ENCODE results near the gene SDK1.

The SDK1 gene

DNA sequence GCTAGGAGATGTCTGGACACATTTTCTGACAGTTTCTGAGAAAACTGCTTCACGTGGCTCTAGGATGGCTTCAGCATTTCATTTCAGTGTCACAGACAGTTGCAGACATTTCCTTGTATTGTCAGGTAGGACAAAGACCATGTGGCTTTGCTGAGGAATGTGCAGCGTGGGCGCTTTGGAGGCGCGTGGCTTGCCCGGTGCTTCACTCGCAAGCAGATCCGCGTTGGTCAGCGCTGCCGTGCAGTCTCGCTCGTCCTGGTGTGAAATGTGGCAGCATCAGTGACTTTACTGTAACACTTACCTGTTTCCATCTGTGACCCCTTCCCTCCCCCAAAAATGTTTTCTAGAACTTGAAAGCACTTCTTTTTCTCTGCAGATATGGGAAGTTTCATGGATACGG lies 340.5 kb downstream of the SDK1 start:
- Histone ChIP-seq H3K4me3 (ENCODE audit: low read depth, low read length) (no peak overlapping the region), H3K27ac (no peak overlapping the region), H3K27me3 (ENCODE audit: control insufficient read depth, insufficient read depth, low read length) (no peaks in the 10 kb centered on the region), H3K79me2 (no peaks in the 10 kb centered on the region), H3K9ac (no peak overlapping the region), H2AFZ (no peak overlapping the region), H3K36me3 (ENCODE audit: control insufficient read depth, insufficient read depth, low read length) (no peaks in the 10 kb centered on the region), H3K9me3 (ENCODE audit: control insufficient read depth, low read length) (no peaks in the 10 kb centered on the region), H3K4me1 (no peaks in the 10 kb centered on the region), H3K4me2 (ENCODE audit: low read length) (no peak overlapping the region)
- TF ChIP-seq, protein P1, sequence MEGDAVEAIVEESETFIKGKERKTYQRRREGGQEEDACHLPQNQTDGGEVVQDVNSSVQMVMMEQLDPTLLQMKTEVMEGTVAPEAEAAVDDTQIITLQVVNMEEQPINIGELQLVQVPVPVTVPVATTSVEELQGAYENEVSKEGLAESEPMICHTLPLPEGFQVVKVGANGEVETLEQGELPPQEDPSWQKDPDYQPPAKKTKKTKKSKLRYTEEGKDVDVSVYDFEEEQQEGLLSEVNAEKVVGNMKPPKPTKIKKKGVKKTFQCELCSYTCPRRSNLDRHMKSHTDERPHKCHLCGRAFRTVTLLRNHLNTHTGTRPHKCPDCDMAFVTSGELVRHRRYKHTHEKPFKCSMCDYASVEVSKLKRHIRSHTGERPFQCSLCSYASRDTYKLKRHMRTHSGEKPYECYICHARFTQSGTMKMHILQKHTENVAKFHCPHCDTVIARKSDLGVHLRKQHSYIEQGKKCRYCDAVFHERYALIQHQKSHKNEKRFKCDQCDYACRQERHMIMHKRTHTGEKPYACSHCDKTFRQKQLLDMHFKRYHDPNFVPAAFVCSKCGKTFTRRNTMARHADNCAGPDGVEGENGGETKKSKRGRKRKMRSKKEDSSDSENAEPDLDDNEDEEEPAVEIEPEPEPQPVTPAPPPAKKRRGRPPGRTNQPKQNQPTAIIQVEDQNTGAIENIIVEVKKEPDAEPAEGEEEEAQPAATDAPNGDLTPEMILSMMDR (IDR thresholded peaks at IDR 0.05), result no peak

DNA sequence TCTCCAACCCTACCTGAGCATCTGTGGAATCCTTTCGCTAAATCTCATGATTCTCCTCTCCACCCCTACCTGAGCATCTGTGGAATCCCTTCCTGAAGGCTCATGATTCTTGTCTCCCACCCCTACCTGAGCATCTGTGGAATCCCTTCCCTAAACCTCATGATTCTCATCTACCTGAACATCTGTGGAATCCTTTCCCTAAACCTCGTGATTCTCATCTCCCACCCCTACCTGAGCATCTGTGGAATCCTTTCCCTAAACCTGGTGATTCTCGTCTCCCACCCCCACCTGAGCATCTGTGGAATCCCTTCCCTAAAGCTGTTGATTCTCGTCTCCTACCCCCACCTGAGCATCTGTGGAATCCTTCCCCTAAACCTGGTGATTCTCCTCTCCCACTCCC lies 342.0 kb downstream of the SDK1 start:
- H3K4me3 ChIP-seq (ENCODE audit: low read depth, low read length), result no peak overlapping the region
- H3K9me3 ChIP-seq (ENCODE audit: control insufficient read depth, low read length), result no peaks in the 10 kb centered on the region
- no peak overlapping the region for H3K4me2 ChIP-seq (ENCODE audit: low read length)
- H3K9ac ChIP-seq, result no peak overlapping the region
- H2AFZ ChIP-seq, result no peak overlapping the region
- no peaks in the 10 kb centered on the region for H3K36me3 ChIP-seq (ENCODE audit: control insufficient read depth, insufficient read depth, low read length)
- H3K79me2 ChIP-seq, result no peaks in the 10 kb centered on the region
- TF ChIP-seq, protein P1 (IDR thresholded peaks at IDR 0.05), result no peak
- H3K4me1 ChIP-seq, result no peaks in the 10 kb centered on the region
- H3K27ac ChIP-seq, result no peak overlapping the region
- no peaks in the 10 kb centered on the region for H3K27me3 ChIP-seq (ENCODE audit: control insufficient read depth, insufficient read depth, low read length)

DNA sequence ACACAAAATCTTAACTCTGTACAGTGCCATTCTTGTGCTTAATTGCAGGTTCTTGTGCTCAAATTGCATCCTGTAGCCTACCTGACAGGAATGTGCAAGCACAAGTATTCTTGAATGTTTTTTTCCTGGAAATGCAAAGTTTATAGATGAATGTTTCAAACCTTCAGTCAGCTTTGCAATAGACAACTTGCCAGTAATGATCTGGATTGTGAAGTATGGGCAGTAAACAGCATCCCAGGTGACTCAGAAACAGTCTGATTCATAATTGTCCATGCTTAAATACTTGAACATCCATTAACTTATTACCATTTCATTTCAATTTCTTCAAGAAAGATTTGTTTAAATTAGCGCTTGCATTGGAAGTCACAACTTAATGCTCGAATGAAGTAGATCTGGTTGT lies 347.2 kb downstream of the SDK1 start:
- Histone ChIP-seq H3K27ac (no peak overlapping the region), H3K79me2 (no peaks in the 10 kb centered on the region), H3K9me3 (ENCODE audit: control insufficient read depth, low read length) (no peaks in the 10 kb centered on the region), H3K4me1 (no peaks in the 10 kb centered on the region), H3K4me2 (ENCODE audit: low read length) (no peak overlapping the region), H3K9ac (no peak overlapping the region), H3K27me3 (ENCODE audit: control insufficient read depth, insufficient read depth, low read length) (no peaks in the 10 kb centered on the region), H3K36me3 (ENCODE audit: control insufficient read depth, insufficient read depth, low read length) (no peaks in the 10 kb centered on the region), H2AFZ (no peak overlapping the region), H3K4me3 (ENCODE audit: low read depth, low read length) (no peak overlapping the region)
- TF ChIP-seq, protein P1 (IDR thresholded peaks at IDR 0.05), result no peak

DNA sequence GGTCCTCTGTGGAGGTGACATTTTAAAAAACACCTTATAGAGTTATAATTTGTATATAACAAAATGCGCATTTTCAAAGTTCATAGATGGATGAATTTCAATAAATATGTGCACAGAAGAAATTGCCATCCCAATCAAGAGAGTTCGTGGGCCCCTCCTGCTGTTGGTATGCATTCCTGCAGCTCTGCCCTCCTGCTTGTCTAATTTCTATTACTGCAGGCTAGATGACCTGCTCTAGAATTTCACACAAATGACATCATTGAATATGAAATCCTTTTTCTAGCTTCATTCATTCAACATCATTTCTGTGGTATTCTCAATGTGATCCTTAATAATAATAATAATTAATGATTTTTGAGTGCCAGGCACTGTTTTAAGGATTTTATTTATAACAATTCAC lies 348.2 kb downstream of the SDK1 start:
- H3K4me1 ChIP-seq, result no peaks in the 10 kb centered on the region
- no peak overlapping the region for H3K9ac ChIP-seq
- H3K36me3 ChIP-seq (ENCODE audit: control insufficient read depth, insufficient read depth, low read length), result no peaks in the 10 kb centered on the region
- no peaks in the 10 kb centered on the region for H3K27me3 ChIP-seq (ENCODE audit: control insufficient read depth, insufficient read depth, low read length)
- no peak overlapping the region for H2AFZ ChIP-seq
- H3K79me2 ChIP-seq, result no peaks in the 10 kb centered on the region
- H3K27ac ChIP-seq, result no peak overlapping the region
- H3K4me2 ChIP-seq (ENCODE audit: low read length), result no peak overlapping the region
- TF ChIP-seq, protein P1 (IDR thresholded peaks at IDR 0.05), result no peak
- H3K4me3 ChIP-seq (ENCODE audit: low read depth, low read length), result no peak overlapping the region
- H3K9me3 ChIP-seq (ENCODE audit: control insufficient read depth, low read length), result no peaks in the 10 kb centered on the region

DNA sequence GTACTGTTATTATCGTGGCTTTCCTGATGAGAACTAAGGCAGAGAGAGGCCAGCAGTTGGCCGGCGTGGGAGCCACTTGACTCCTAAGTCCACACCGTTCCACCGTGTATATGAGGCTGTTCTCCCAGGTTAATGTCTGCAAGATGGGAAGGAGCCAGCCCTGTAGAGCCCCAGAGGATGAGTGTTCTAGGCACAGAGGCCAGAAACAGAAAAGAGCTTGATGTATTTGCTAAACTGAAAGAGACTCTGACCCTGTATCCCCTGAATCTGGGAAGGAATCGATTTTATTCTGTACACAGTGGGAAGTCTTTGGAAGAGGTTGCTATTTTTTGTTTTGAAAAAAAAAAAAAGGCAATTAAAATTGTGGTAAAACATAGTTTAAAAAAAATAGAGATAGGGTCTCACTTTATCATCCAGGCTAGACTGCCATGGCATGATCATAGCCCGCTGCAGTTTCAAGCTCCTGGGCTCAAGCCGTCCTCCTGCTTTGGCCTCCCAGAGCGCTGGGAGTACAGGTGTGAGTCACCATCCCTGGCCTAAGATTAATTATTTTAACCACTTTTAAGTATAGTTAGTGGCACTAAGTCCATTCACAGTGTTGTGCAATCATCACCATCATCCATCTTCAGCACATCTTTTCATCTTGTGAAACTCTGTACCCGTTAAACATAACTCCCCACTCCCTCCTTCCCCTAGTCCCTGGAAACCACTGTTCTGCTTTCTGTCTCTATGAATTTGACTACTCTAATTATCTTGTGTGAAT lies 348.8 kb downstream of the SDK1 start:
- Histone ChIP-seq H3K36me3 (ENCODE audit: control insufficient read depth, insufficient read depth, low read length) (no peaks in the 10 kb centered on the region), H3K27ac (no peak overlapping the region), H3K9ac (no peak overlapping the region), H3K4me2 (ENCODE audit: low read length) (no peak overlapping the region), H3K4me3 (ENCODE audit: low read depth, low read length) (no peak overlapping the region), H3K79me2 (no peaks in the 10 kb centered on the region), H3K4me1 (no peaks in the 10 kb centered on the region), H2AFZ (no peak overlapping the region), H3K9me3 (ENCODE audit: control insufficient read depth, low read length) (no peaks in the 10 kb centered on the region), H3K27me3 (ENCODE audit: control insufficient read depth, insufficient read depth, low read length) (no peaks in the 10 kb centered on the region)
- TF ChIP-seq, protein P1 (IDR thresholded peaks at IDR 0.05), result no peak

Measured in parathyroid adenoma (tissue), 2 donors.